HG03520 (cell line): Measurements from ENCODE around the gene KCTD5.
"Not testable (repeated sequence)": the region's sequence is repeated elsewhere in the genome, so short reads cannot be mapped to it uniquely, and the experiment has no call there.

Source experiments
- ATAC-seq: cut with Tn5 transposase; IDR thresholded peaks from one replicate; pipeline ENCODE4 v1.9.1; 2021; ENCODE audit warnings: mild to moderate bottlenecking, moderate library complexity; ENCODE audit not compliant: unreplicated experiment

KCTD5 gene

GRCh38 chr16:2721634-2722173 lies 39.4 kb downstream of the KCTD5 start:
- ATAC-seq = not testable (repeated sequence)

- no peak for ATAC-seq
Measured at GRCh38 chr16:2724088-2724676, 41.9 kb downstream of the KCTD5 start.

GRCh38 chr16:2724816-2725348 lies 42.6 kb downstream of the KCTD5 start:
- no peak for ATAC-seq

- ATAC-seq = no peak
Measured at GRCh38 chr16:2726923-2727322, 44.6 kb downstream of the KCTD5 start.

- ATAC-seq = no peak
Measured at GRCh38 chr16:2728034-2728433, 45.7 kb downstream of the KCTD5 start.

- ATAC-seq = no peak
Measured at GRCh38 chr16:2734844-2735515, 52.7 kb downstream of the KCTD5 start.

GRCh38 chr16:2736476-2737237 lies 54.3 kb downstream of the KCTD5 start:
- ATAC-seq = no peak

- no peak for ATAC-seq
Measured at GRCh38 chr16:2737238-2737605, 54.9 kb downstream of the KCTD5 start.

GRCh38 chr16:2737895-2738418 lies 55.6 kb downstream of the KCTD5 start:
- ATAC-seq = no peak

GRCh38 chr16:2738615-2739014 lies 56.3 kb downstream of the KCTD5 start:
- no peak for ATAC-seq

- ATAC-seq = no peak
Measured at GRCh38 chr16:2739625-2740430, 57.5 kb downstream of the KCTD5 start.

GRCh38 chr16:2740476-2740875 lies 58.2 kb downstream of the KCTD5 start:
- no peak for ATAC-seq

- no peak for ATAC-seq
Measured at GRCh38 chr16:2741168-2741567, 58.8 kb downstream of the KCTD5 start.

- ATAC-seq = no peak
Measured at GRCh38 chr16:2742323-2743006, 60.1 kb downstream of the KCTD5 start.

GRCh38 chr16:2743007-2743810 lies 60.9 kb downstream of the KCTD5 start:
- ATAC-seq = no peak

- ATAC-seq = no peak
Measured at GRCh38 chr16:2744711-2745110, 62.4 kb downstream of the KCTD5 start.

- ATAC-seq = no peak
Measured at GRCh38 chr16:2745116-2745890, 63.0 kb downstream of the KCTD5 start.

GRCh38 chr16:2745961-2746360 lies 63.6 kb downstream of the KCTD5 start:
- no peak for ATAC-seq
